ENCODE data around the gene ITGA8.
"Not testable (repeated sequence)": the region's sequence is repeated elsewhere in the genome, so short reads cannot be mapped to it uniquely, and the experiment has no call there.

The ITGA8 gene

GRCh38 chr10:15570738-15571339 is 148.9 kb downstream of the ITGA8 start:
- no peak for TF ChIP-seq CTCF (IDR thresholded peaks at IDR 0.05; ENCODE audit: control insufficient read depth, insufficient read depth, low read depth, low read length, missing control alignments)
- no peak for DNase-seq (ENCODE audit: low read depth)
- no peak overlapping the region for H3K4me3 ChIP-seq (ENCODE audit: control insufficient read depth, low read depth, low read length)

GRCh38 chr10:15567952-15568351 is 151.8 kb downstream of the ITGA8 start:
- no peak for DNase-seq (ENCODE audit: low read depth)
- no peak overlapping the region for H3K4me3 ChIP-seq (ENCODE audit: control insufficient read depth, low read depth, low read length)
- no peak for TF ChIP-seq CTCF (IDR thresholded peaks at IDR 0.05; ENCODE audit: control insufficient read depth, insufficient read depth, low read depth, low read length, missing control alignments)

GRCh38 chr10:15563246-15563645 is 156.5 kb downstream of the ITGA8 start:
- no peak overlapping the region for H3K4me3 ChIP-seq (ENCODE audit: control insufficient read depth, low read depth, low read length)
- no peak for TF ChIP-seq CTCF (IDR thresholded peaks at IDR 0.05; ENCODE audit: control insufficient read depth, insufficient read depth, low read depth, low read length, missing control alignments)
- DNase-seq (ENCODE audit: low read depth): no peak

- no peak for DNase-seq (ENCODE audit: low read depth)
- no peak overlapping the region for H3K4me3 ChIP-seq (ENCODE audit: control insufficient read depth, low read depth, low read length)
- TF ChIP-seq CTCF (IDR thresholded peaks at IDR 0.05; ENCODE audit: control insufficient read depth, insufficient read depth, low read depth, low read length, missing control alignments): no peak
Measured at GRCh38 chr10:15562578-15562977, 157.1 kb downstream of the ITGA8 start.

- TF ChIP-seq CTCF (IDR thresholded peaks at IDR 0.05; ENCODE audit: control insufficient read depth, insufficient read depth, low read depth, low read length, missing control alignments): no peak
- DNase-seq (ENCODE audit: low read depth): no peak
Measured at GRCh38 chr10:15562116-15562515, 157.6 kb downstream of the ITGA8 start.

GRCh38 chr10:15558136-15558535 is 161.6 kb downstream of the ITGA8 start:
- TF ChIP-seq CTCF (IDR thresholded peaks at IDR 0.05; ENCODE audit: control insufficient read depth, insufficient read depth, low read depth, low read length, missing control alignments): no peak
- no peak overlapping the region for H3K4me3 ChIP-seq (ENCODE audit: control insufficient read depth, low read depth, low read length)
- DNase-seq (ENCODE audit: low read depth): peak; percentile 75

More at GRCh38 chr10:15562116-15562515, 157.6 kb downstream of the ITGA8 start:
- H3K4me3 ChIP-seq (ENCODE audit: control insufficient read depth, low read depth, low read length): no peak overlapping the region

GRCh38 chr10:15557168-15557567 is 162.6 kb downstream of the ITGA8 start:
- H3K4me3 ChIP-seq (ENCODE audit: control insufficient read depth, low read depth, low read length); DNase-seq (ENCODE audit: low read depth): not testable (repeated sequence)
